A673 (cell line): ENCODE data around the gene DLEU7. TPM values are rescaled to one million over a fixed set of nuclear protein-coding genes. Genes with fewer than 3 reads are reported as not detected.

ENCODE experiments used
- BruUV-seq: library from RNA; stranded (reverse); fragments of 400-500 nt; replicated peaks from 2 replicates; lab custom pipeline; 2021; lab: Mats Ljungman, UMichigan
- CTCF ChIA-PET: fragments of 300-600 bp; sonication (Branson Sonifier 250); formaldehyde crosslinking; loops from one replicate; lab custom pipeline; 2022; ENCODE audit warnings: antibody characterized with exemption; lab: Charles Lee
- POLR2A ChIA-PET: fragments of 300-600 bp; sonication (Branson Sonifier 250); formaldehyde crosslinking; loops from one replicate; lab custom pipeline; 2022; ENCODE audit warnings: antibody characterized with exemption; ENCODE audit not compliant: low non-redundant PET; lab: Charles Lee
- DNase-seq: peaks from one replicate; pipeline ENCODE4 v3.0.0-alpha.2; 2015; ENCODE audit warnings: low spot score
- H3K27ac ChIP-seq: fragments of 200-600 bp; sonication (generic); 2 replicates; pipeline ENCODE4 v1.5.1; 2016; ENCODE audit warnings: mixed run types, low read depth, mild to moderate bottlenecking, mixed read lengths, antibody characterized with exemption, low read length; ENCODE audit not compliant: poor library complexity, severe bottlenecking
- H3K27me3 ChIP-seq: fragments of 200-600 bp; sonication (generic); replicated peaks from 2 replicates; pipeline ENCODE4 v1.6.1; 2017; ENCODE audit warnings: mixed run types, low read depth, mild to moderate bottlenecking, mixed read lengths, antibody characterized with exemption, low read length; ENCODE audit not compliant: insufficient read depth, poor library complexity
- H3K36me3 ChIP-seq: fragments of 200-600 bp; sonication (generic); 2 replicates; pipeline ENCODE4 v1.6.1; 2016; ENCODE audit warnings: mixed run types, mild to moderate bottlenecking, mixed read lengths, antibody characterized with exemption, low read length; ENCODE audit not compliant: insufficient read depth, poor library complexity, severe bottlenecking
- H3K4me1 ChIP-seq: fragments of 200-600 bp; sonication (generic); 2 replicates; pipeline ENCODE4 v1.6.1; 2017; ENCODE audit warnings: mixed run types, mild to moderate bottlenecking, mixed read lengths, antibody characterized with exemption, low read length; ENCODE audit not compliant: insufficient read depth, poor library complexity, severe bottlenecking
- H3K4me3 ChIP-seq: fragments of 200-600 bp; sonication (generic); 2 replicates; pipeline ENCODE4 v1.5.1; 2016; ENCODE audit warnings: low read depth, mixed run types, mild to moderate bottlenecking, mixed read lengths, low read length; ENCODE audit not compliant: poor library complexity, severe bottlenecking
- H3K9me3 ChIP-seq: fragments of 200-600 bp; sonication (generic); 2 replicates; pipeline ENCODE4 v1.6.1; 2016; ENCODE audit warnings: mixed run types, low read depth, mild to moderate bottlenecking, mixed read lengths, antibody characterized with exemption, low read length; ENCODE audit not compliant: poor library complexity, severe bottlenecking
- CTCF ChIP-seq: fragments of 300-800, 200-600 bp; sonication (generic); conservative IDR thresholded peaks from 2 replicates; pipeline ENCODE4 v1.5.1; 2017; ENCODE audit warnings: low read depth, mild to moderate bottlenecking, antibody characterized with exemption, low read length, moderate library complexity, mixed read lengths
- EZH2 ChIP-seq: fragments of 200-600 bp; sonication (generic); IDR thresholded peaks from 2 replicates; pipeline ENCODE4 v1.6.1; 2017; ENCODE audit warnings: borderline replicate concordance, low read depth, mild to moderate bottlenecking, mixed read lengths, antibody characterized with exemption, low read length; ENCODE audit not compliant: poor library complexity, severe bottlenecking
- intact Hi-C: fragments of 100-400 bp; cut with micrococcal nuclease; formaldehyde crosslinking; loops from one replicate; pipeline ENCODE4 v1.10.0; 2022; ENCODE audit not compliant: unreplicated experiment
- total RNA-seq: library from RNA; stranded (reverse); gene quantifications from 2 replicates; pipeline ENCODE4 v1.2.3, GENCODE V29; 2021

The DLEU7 gene
- total RNA-seq, 1 experiment from 2014 or later = not detected

GRCh38 chr13:50805805-50806204, 37.7 kb downstream of the DLEU7 start:
- intact Hi-C loops = loop anchor here (5.0 to 10.0 kb wide), 3 partner anchors 106 to 1141 kb away; no protein-coding TSS in a partner anchor
- no peak overlapping the region for H3K4me3 ChIP-seq
- H3K27ac ChIP-seq = no peak overlapping the region
- 0 out of 2 replicates have a peak, but pooled peaks have one; percentile 32 for TF ChIP-seq CTCF
- TF ChIP-seq EZH2 = no peak
- H3K9me3 ChIP-seq = no peaks in the 10 kb centered on the region
- BruUV-seq = no TSS peak
- no peaks in the 10 kb centered on the region for H3K4me1 ChIP-seq
- ChIA-PET CTCF (interaction anchor here (0.7 kb wide), 1 partner anchor 829 kb away, joined by 3 read pairs; no protein-coding TSS in a partner anchor), POLR2A (no interaction called here)
- peak; percentile 29 for DNase-seq
- H3K27me3 ChIP-seq = no peaks in the 10 kb centered on the region
- no peaks in the 10 kb centered on the region for H3K36me3 ChIP-seq

GRCh38 chr13:50801087-50801931, 42.2 kb downstream of the DLEU7 start:
- POLR2A ChIA-PET = interaction anchor here (0.6 kb wide), 1 partner anchor 111 kb away, joined by 3 read pairs; no protein-coding TSS in a partner anchor
- H3K27me3 ChIP-seq = no peaks in the 10 kb centered on the region
- BruUV-seq = no TSS peak
- H3K36me3 ChIP-seq = no peaks in the 10 kb centered on the region
- H3K4me3 ChIP-seq = no peak overlapping the region
- no peaks in the 10 kb centered on the region for H3K9me3 ChIP-seq
- DNase-seq = peak; percentile 76
- H3K4me1 ChIP-seq = no peaks in the 10 kb centered on the region
- CTCF ChIA-PET = interaction anchor here (1.0 to 1.3 kb wide), 2 partner anchors 111 to 825 kb away, joined by 4 to 5 read pairs; no protein-coding TSS in a partner anchor
- no peak overlapping the region for H3K27ac ChIP-seq
- intact Hi-C loops = loop anchor here (2.0 to 10.0 kb wide), 5 partner anchors 269 to 1137 kb away; no protein-coding TSS in a partner anchor
- TF ChIP-seq EZH2 = no peak
- peak; percentile 79 for TF ChIP-seq CTCF

- TF ChIP-seq EZH2 = no peak
- no peak for TF ChIP-seq CTCF
- intact Hi-C loops = loop anchor here (2.0 to 10.0 kb wide), 5 partner anchors 268 to 1135 kb away; no protein-coding TSS in a partner anchor
- no peaks in the 10 kb centered on the region for H3K9me3 ChIP-seq
- CTCF ChIA-PET = interaction anchor here (1.3 kb wide), 1 partner anchor 112 kb away, joined by 4 read pairs; no protein-coding TSS in a partner anchor
- H3K4me3 ChIP-seq = no peak overlapping the region
- H3K36me3 ChIP-seq = no peaks in the 10 kb centered on the region
- H3K27ac ChIP-seq = no peak overlapping the region
- H3K4me1 ChIP-seq = no peaks in the 10 kb centered on the region
- H3K27me3 ChIP-seq = no peaks in the 10 kb centered on the region
- BruUV-seq = no TSS peak
- POLR2A ChIA-PET = interaction anchor here (0.6 to 0.7 kb wide), 2 partner anchors 248 to 674 kb away, joined by 3 read pairs; no protein-coding TSS in a partner anchor
- no peak for DNase-seq
Observed at GRCh38 chr13:50800091-50800739, 43.3 kb downstream of the DLEU7 start.
